Measurements from ENCODE around the gene AMOTL1. TPM values are rescaled to one million over a fixed set of nuclear protein-coding genes. Genes with fewer than 3 reads are reported as not detected.

Gene AMOTL1
- total and polyA plus RNA-seq, 2 donors from 2014 or later: 6.1 to 52.3 TPM

DNA sequence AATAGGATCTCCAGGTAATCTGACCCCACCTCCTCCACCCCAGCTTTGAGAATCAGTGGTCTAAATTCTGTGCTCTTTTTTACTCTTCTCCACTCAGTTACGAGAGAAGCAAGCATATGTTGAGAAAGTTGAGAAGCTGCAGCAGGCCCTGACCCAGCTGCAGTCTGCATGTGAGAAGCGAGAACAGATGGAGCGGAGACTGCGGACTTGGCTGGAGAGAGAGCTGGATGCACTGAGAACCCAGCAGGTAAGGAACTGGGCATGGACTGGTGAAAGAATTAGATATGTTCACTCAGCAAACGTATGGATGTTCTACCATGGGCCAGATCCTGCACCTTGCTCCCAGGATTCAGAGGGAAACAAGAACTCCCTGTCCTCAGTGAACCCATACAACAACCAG lies 85.7 kb downstream of the AMOTL1 start:
- TF ChIP-seq, protein P1, sequence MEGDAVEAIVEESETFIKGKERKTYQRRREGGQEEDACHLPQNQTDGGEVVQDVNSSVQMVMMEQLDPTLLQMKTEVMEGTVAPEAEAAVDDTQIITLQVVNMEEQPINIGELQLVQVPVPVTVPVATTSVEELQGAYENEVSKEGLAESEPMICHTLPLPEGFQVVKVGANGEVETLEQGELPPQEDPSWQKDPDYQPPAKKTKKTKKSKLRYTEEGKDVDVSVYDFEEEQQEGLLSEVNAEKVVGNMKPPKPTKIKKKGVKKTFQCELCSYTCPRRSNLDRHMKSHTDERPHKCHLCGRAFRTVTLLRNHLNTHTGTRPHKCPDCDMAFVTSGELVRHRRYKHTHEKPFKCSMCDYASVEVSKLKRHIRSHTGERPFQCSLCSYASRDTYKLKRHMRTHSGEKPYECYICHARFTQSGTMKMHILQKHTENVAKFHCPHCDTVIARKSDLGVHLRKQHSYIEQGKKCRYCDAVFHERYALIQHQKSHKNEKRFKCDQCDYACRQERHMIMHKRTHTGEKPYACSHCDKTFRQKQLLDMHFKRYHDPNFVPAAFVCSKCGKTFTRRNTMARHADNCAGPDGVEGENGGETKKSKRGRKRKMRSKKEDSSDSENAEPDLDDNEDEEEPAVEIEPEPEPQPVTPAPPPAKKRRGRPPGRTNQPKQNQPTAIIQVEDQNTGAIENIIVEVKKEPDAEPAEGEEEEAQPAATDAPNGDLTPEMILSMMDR (IDR thresholded peaks at IDR 0.05; ENCODE audit: borderline replicate concordance, extremely low read depth, insufficient read depth): no peak
- peaks cover 2 to 32% (median 20%) of the 10 kb centered on the region in 3 donors for H3K36me3 ChIP-seq (ENCODE audit: control insufficient read depth in 2 of 3, insufficient read depth in 3 of 3, low read length in 3 of 3)
- no peak overlapping the region for H3K4me3 ChIP-seq (ENCODE audit: low read length in 3 of 3)
- no peak overlapping the region for H3K9ac ChIP-seq (ENCODE audit: low read length in 3 of 3)
- H3K9me3 ChIP-seq (ENCODE audit: control insufficient read depth in 2 of 3, insufficient read depth in 1 of 3, low read length in 3 of 3): no peaks in the 10 kb centered on the region
- H3K27ac ChIP-seq (ENCODE audit: low read depth in 2 of 2, low read length in 2 of 2): no peak overlapping the region
- intact Hi-C loops (cut with DNase I): no loop called here
- no peaks in the 10 kb centered on the region for H3K27me3 ChIP-seq (ENCODE audit: control insufficient read depth, insufficient read depth, low read length)
- DNase-seq (no peak), FAIRE-seq (no peak)
- H3K4me1 ChIP-seq (ENCODE audit: control insufficient read depth in 2 of 3, insufficient read depth in 2 of 3, low read depth in 1 of 3, low read length in 3 of 3): no peaks in the 10 kb centered on the region

DNA sequence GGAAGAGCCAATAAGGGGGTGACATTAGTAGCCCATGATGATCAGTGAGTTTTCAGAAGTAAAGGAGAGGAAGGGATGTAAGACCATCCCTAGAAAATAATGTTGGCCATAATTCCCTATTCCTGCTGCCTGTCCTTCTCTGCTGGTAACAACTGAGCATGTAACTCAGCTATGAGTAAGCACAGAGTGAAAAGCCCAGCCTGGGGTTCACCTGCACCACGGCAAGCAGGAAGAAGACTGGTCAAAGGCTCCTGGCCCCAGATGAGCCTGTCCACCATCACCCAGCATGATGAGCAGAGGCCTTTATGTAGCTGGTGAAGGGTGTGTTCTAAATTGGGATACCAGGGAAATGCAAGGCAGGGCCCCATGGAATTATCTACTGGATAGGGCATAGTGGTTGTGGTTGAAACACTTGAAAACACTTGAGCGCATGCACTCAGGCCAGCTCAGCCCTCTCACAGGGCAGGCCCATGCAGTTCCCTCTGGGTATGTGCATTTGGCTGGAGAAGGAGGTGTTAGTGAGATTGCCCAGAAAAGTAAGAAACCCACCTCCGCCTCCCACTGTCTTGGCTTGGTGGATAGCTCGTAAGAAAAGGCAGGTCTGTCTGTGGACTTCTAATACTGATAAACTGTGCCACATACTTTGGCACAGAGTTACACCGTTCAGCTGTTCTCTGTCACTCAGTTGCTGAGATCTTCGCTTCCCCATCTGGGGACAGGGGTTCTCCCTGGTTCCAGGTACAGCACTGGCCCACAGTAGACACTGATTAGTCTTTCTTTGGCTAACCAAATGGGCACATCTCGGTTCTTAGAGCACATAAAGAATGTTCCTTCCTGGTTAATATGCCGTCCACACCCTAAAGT lies 86.8 kb downstream of the AMOTL1 start:
- DNase-seq: no peak
- FAIRE-seq: no peak
- Histone ChIP-seq H3K27ac (ENCODE audit: low read depth in 2 of 2, low read length in 2 of 2) (no peak overlapping the region), H3K36me3 (ENCODE audit: control insufficient read depth in 2 of 3, insufficient read depth in 3 of 3, low read length in 3 of 3) (peaks cover 4 to 37% (median 19%) of the 10 kb centered on the region in 3 donors), H3K4me1 (ENCODE audit: control insufficient read depth in 2 of 3, insufficient read depth in 2 of 3, low read depth in 1 of 3, low read length in 3 of 3) (no peaks in the 10 kb centered on the region), H3K27me3 (ENCODE audit: control insufficient read depth, insufficient read depth, low read length) (no peaks in the 10 kb centered on the region), H3K4me3 (ENCODE audit: low read length in 3 of 3) (no peak overlapping the region), H3K9me3 (ENCODE audit: control insufficient read depth in 2 of 3, insufficient read depth in 1 of 3, low read length in 3 of 3) (no peaks in the 10 kb centered on the region), H3K9ac (ENCODE audit: low read length in 3 of 3) (no peak overlapping the region)
- TF ChIP-seq, protein P1 (IDR thresholded peaks at IDR 0.05; ENCODE audit: borderline replicate concordance, extremely low read depth, insufficient read depth): no peak
- intact Hi-C loops (cut with DNase I): no loop called here

DNA sequence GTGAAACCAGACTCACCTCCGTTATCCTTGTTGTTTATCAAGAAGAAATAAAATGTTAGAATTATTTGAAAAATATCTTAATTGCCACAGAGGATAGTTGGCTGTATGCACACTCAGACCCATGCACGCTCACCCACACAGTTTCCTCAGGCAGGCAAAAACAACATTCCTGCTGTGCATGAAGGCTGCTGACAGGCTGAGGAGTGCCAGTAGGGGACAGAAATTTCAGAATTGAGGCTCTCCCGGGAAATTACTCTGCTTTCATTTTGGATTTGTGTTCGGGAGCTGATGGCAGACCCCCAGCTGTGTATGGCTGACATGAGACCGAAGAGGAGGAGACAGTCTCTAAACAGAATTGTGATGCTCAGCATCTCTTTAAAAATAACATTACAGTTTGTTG lies 87.5 kb downstream of the AMOTL1 start:
- Histone ChIP-seq H3K36me3 (ENCODE audit: control insufficient read depth in 2 of 3, insufficient read depth in 3 of 3, low read length in 3 of 3) (peaks cover 4 to 43% (median 15%) of the 10 kb centered on the region in 3 donors), H3K27me3 (ENCODE audit: control insufficient read depth, insufficient read depth, low read length) (no peaks in the 10 kb centered on the region)

More for the DNA sequence above, 87.5 kb downstream of the AMOTL1 start:
- no peaks in the 10 kb centered on the region for H3K9me3 ChIP-seq (ENCODE audit: control insufficient read depth in 2 of 3, insufficient read depth in 1 of 3, low read length in 3 of 3)
- intact Hi-C loops (cut with DNase I): no loop called here
- H3K27ac ChIP-seq (ENCODE audit: low read depth in 2 of 2, low read length in 2 of 2): no peak overlapping the region
- no peaks in the 10 kb centered on the region for H3K4me1 ChIP-seq (ENCODE audit: control insufficient read depth in 2 of 3, insufficient read depth in 2 of 3, low read depth in 1 of 3, low read length in 3 of 3)
- TF ChIP-seq, protein P1 (IDR thresholded peaks at IDR 0.05; ENCODE audit: borderline replicate concordance, extremely low read depth, insufficient read depth): no peak
- DNase-seq (no peak), FAIRE-seq (no peak)
- no peak overlapping the region for H3K9ac ChIP-seq (ENCODE audit: low read length in 3 of 3)
- no peak overlapping the region for H3K4me3 ChIP-seq (ENCODE audit: low read length in 3 of 3)
